Fibroblast of lung (primary cell): ENCODE data around the gene RASA1.

Source experiments
- EZH2 ChIP-seq: IDR thresholded peaks from 2 replicates; pipeline ENCODE4 v1.5.1; 2012; ENCODE audit warnings: low read length, control low read depth, mild to moderate bottlenecking; ENCODE audit errors: missing control alignments
- TF ChIP-seq, protein P1 (sequence below), 2 donors: IDR thresholded peaks in 1 of 2; conservative IDR thresholded peaks in 1 of 2; 1 replicate in 1 of 2; 2 replicates in 1 of 2; pipeline ENCODE4 v1.5.1; 2011 to 2012; ENCODE audit warnings: low read length in 2 of 2, control low read depth in 1 of 2, inconsistent platforms in 1 of 2, low read depth in 1 of 2, mild to moderate bottlenecking in 1 of 2

DNA sequence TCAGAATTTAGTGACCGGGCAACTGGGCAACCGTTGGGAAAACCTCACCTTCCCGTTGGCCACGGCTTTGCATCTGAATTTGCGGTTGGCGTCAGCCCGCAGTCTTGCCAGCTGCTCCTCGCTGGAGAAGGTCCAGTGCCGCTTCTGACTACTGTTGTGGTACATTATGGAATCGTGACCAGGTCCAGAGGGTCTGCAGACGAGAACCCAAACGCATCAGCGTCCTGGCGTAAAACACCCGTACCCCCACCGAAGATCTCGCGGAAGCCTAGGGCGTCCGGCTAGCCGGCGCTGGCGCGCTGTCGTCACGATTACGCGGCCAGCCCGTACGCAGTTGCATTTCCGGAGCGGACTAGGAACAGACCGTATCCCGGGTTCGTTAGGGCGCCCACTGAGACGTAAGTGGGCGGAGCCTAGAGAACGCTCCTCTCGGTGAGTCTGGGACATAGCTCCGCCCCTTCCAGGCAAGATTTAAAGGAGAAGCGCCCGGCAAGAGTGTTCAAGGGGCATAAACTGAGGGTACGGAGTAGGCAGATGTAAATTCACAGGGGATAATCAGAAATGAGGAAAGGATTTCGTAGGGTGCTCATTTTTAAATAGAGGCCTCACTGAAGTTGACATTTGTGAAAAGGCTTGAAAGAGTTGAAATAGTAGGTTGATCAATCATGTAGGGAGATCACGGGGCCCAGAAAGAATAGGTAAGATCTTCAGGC lies 145.1 kb downstream of the RASA1 start, which contains the start of gene CCNH:
- TF ChIP-seq, protein P1, sequence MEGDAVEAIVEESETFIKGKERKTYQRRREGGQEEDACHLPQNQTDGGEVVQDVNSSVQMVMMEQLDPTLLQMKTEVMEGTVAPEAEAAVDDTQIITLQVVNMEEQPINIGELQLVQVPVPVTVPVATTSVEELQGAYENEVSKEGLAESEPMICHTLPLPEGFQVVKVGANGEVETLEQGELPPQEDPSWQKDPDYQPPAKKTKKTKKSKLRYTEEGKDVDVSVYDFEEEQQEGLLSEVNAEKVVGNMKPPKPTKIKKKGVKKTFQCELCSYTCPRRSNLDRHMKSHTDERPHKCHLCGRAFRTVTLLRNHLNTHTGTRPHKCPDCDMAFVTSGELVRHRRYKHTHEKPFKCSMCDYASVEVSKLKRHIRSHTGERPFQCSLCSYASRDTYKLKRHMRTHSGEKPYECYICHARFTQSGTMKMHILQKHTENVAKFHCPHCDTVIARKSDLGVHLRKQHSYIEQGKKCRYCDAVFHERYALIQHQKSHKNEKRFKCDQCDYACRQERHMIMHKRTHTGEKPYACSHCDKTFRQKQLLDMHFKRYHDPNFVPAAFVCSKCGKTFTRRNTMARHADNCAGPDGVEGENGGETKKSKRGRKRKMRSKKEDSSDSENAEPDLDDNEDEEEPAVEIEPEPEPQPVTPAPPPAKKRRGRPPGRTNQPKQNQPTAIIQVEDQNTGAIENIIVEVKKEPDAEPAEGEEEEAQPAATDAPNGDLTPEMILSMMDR (conservative IDR thresholded peaks at IDR 0.05 in 1 of 2, IDR thresholded peaks at IDR 0.05 in 1 of 2; ENCODE audit: low read depth in 1 of 2, low read length in 2 of 2) = no peak
- TF ChIP-seq EZH2 = no peak
